Kidney (tissue), 14 donors: ENCODE data around the gene TRIM7. TPM values are rescaled to one million over a fixed set of nuclear protein-coding genes. Genes with fewer than 3 reads are reported as not detected.
A peak's percentile ranks its signal among the peaks of the same experiment; 100 is the strongest.

Source experiments
- DNase-seq, 5 donors: peaks; one replicate each; pipeline ENCODE4 v3.0.0-alpha.2; 2013 to 2020
- FAIRE-seq: peaks from 2 replicates; lab custom pipeline; 2012; peaks lifted over from hg19 to GRCh38; lab: Jason Lieb, UNC
- H3K27ac ChIP-seq, 2 donors: one replicate each; pipeline ENCODE4 v1.7.0; 2013; ENCODE audit warnings: low read depth in 2 of 2, low read length in 2 of 2, inconsistent platforms in 1 of 2
- H3K27me3 ChIP-seq: one replicate; pipeline ENCODE4 v1.7.1; 2013; ENCODE audit warnings: low read length, inconsistent platforms; ENCODE audit not compliant: control insufficient read depth, insufficient read depth
- H3K36me3 ChIP-seq, 3 donors: one replicate each; pipeline versions ENCODE4 v1.7.0 to v1.7.1; 2013; ENCODE audit warnings: low read length in 3 of 3, control low read depth in 1 of 3, inconsistent platforms in 1 of 3; ENCODE audit not compliant: insufficient read depth in 3 of 3, control insufficient read depth in 2 of 3
- H3K4me1 ChIP-seq, 3 donors: one replicate each; pipeline versions ENCODE4 v1.7.0 to v1.7.1; 2013; ENCODE audit warnings: low read length in 3 of 3, inconsistent platforms in 1 of 3, low read depth in 1 of 3; ENCODE audit not compliant: control insufficient read depth in 2 of 3, insufficient read depth in 2 of 3
- H3K4me3 ChIP-seq, 3 donors: one replicate each; pipeline versions ENCODE4 v1.7.0 to v1.8.1; 2013; ENCODE audit warnings: low read length in 3 of 3, control low read depth in 1 of 3, inconsistent platforms in 1 of 3
- H3K9ac ChIP-seq, 3 donors: one replicate each; pipeline versions ENCODE4 v1.7.0 to v1.7.1; 2013; ENCODE audit warnings: low read length in 3 of 3, control low read depth in 1 of 3, inconsistent platforms in 1 of 3
- H3K9me3 ChIP-seq, 3 donors: one replicate each; pipeline versions ENCODE4 v1.7.0 to v1.7.1; 2013; ENCODE audit warnings: low read length in 3 of 3, control low read depth in 1 of 3, inconsistent platforms in 1 of 3; ENCODE audit not compliant: control insufficient read depth in 2 of 3, insufficient read depth in 1 of 3
- CTCF ChIP-seq: IDR thresholded peaks from 3 replicates; pipeline ENCODE4 v1.5.1; 2012; ENCODE audit warnings: mild to moderate bottlenecking, moderate library complexity, borderline replicate concordance; ENCODE audit not compliant: insufficient read depth; ENCODE audit errors: extremely low read depth
- intact Hi-C: fragments of 100-400 bp; cut with DNase I; formaldehyde crosslinking; loops from one replicate; pipeline ENCODE4 v1.11.1; 2022
- polyA plus RNA-seq: library from polyadenylated mRNA; stranded (reverse); fragments of 350-450 nt; fragmentation: Illumina TruSeq; extraction: RNeasy Lipid Tissue Mini Kit (QIAGEN cat#74804); gene quantifications from one replicate; pipeline ENCODE4 v1.2.3, GENCODE V29; 2014; ENCODE audit warnings: low read depth, low replicate concordance; ENCODE audit not compliant: insufficient read depth
- total RNA-seq: library from RNA; stranded (reverse); fragmentation: NEBNext Ultra II Directional; extraction: Animal tissue kit (Norgen Biotek cat#: 25700); gene quantifications from one replicate; pipeline ENCODE4 v1.2.1, GENCODE V29; 2021
- donor health status: control.
- donor health status: control.
- donor health status: control.
- donor health status: control.
- donor health status: control.
- donor health status: DM: yes; HTN: yes; CAD: no.
- donor health status: Normal renal cell carcinoma (clear cell type).

TRIM7 gene
- total and polyA plus RNA-seq, 2 donors from 2014 or later = 5.7 to 6.3 TPM

DNA sequence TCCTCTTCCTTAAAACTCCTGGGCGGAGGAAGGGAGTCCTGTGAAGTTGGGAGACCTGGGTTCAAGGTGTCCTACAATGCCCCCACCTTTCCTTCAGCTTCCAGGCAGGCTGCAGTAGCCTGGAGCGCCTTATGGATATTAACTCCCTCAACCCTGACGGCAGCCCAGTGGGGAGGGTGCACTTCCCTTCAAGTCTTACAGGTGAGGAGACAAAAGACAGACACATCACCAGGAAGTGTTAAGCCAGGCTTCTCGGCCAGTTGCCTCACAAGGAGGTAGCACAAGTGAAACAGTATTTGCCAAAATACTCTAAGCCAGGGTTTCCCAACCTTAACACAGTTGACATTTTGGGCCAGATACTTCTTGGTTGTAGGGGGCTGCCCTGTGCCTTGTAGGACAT lies 4.2 kb downstream of the TRIM7 start:
- TF ChIP-seq CTCF = no peak
- peaks cover 9% of the 10 kb centered on the region for H3K27me3 ChIP-seq
- H3K36me3 ChIP-seq = no peaks in the 10 kb centered on the region
- H3K4me3 ChIP-seq = no peak overlapping the region
- H3K9ac ChIP-seq = no peak overlapping the region
- DNase-seq = no peak
- no peak for FAIRE-seq
- intact Hi-C loops = no loop called here
- no peak overlapping the region for H3K27ac ChIP-seq
- H3K9me3 ChIP-seq = no peaks in the 10 kb centered on the region
- peaks cover 0 to 7% (median 4%) of the 10 kb centered on the region in 3 donors for H3K4me1 ChIP-seq

DNA sequence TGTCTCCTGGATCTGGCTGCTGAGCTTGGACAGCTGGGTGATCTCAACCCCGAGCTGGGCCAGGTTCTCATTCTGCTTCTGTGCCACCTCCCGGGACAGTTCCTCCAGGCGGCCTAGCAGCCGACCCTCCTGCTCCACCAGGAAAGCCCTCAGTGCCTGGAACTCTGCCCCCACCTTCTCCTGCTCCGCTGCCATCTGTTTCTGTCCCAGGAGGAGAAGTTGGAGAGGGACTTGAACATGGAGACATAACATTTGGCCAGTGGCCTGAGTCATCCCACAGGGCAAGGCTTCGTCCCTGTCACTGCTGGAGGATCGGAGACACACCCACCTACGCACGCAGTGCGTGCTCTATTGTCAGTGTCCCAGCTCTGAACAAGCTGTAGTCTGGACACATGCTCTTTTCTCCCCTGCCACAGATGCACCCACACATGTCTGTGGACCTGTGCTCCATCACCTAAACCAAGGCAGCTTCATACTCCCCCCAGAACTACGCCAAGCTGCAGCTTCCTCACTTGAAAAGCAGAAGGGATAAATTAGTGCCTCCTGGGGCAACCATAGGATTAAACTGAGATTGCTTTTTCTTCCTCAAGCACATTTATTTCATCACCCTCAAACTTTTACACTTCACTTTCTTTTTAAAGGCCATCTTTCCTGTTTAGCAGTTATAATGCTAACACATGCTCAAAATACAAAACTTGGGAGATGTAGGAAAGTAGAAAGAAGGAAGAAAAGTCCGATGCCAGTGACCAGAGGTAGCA lies 4.9 kb downstream of the TRIM7 start:
- TF ChIP-seq CTCF = no peak
- Histone ChIP-seq H3K4me3 (no peak overlapping the region), H3K4me1 (peaks cover 0 to 3% (median 0%) of the 10 kb centered on the region in 3 donors), H3K9ac (no peak overlapping the region), H3K36me3 (no peaks in the 10 kb centered on the region), H3K9me3 (no peaks in the 10 kb centered on the region), H3K27me3 (peaks cover 7% of the 10 kb centered on the region), H3K27ac (no peak overlapping the region)
- intact Hi-C loops = no loop called here
- FAIRE-seq (no peak), DNase-seq (no peak)

DNA sequence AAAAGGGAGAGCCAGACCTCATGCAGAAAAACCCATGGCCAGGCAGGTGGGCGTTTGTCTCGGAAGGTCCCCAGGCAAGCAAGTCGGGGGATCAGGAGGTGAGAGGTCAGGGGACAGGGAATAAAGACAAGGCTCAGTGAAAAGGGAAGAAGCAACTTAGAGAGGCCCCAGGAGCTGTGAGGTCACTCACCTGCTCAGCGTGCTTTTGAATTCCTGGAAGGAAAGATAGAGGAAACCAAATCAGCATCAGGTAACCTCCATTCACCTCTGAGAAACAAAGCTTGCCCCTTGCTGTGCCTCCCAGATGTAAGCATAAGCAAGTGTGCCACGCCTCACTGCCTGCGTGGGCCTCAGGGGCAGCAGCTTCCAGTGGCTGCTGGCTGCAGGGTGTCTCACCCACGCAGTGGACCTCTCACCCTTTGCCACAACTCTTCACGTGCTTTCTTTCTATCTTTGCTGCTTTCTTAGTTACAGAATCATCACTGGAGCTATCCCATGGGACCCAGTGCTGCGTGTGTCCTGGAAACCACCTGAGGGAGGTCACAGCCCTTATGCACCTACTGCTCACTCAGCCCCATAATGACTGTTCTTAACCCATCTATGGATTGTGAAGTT lies 6.0 kb downstream of the TRIM7 start:
- Histone ChIP-seq H3K4me3 (no peak overlapping the region), H3K9ac (no peak overlapping the region), H3K27ac (no peak overlapping the region), H3K4me1 (no peaks in the 10 kb centered on the region), H3K9me3 (no peaks in the 10 kb centered on the region), H3K36me3 (no peaks in the 10 kb centered on the region), H3K27me3 (peaks cover 7% of the 10 kb centered on the region)
- DNase-seq = peak in 1 of 5 donors; percentile 33
- no peak for TF ChIP-seq CTCF
- intact Hi-C loops = no loop called here
- FAIRE-seq = no peak
